Left ventricle myocardium inferior (tissue), 1 donor: Measurements from ENCODE around the gene GDF11. TPM values are rescaled to one million over a fixed set of nuclear protein-coding genes. Genes with fewer than 3 reads are reported as not detected.

Experiments
- DNase-seq: peaks from one replicate; pipeline ENCODE4 v3.0.0-alpha.2; 2020
- H3K27ac ChIP-seq: fragments of 200-600 bp; replicated peaks from 2 replicates; pipeline ENCODE4 v1.8.0; 2021
- H3K27me3 ChIP-seq: fragments of 200-600 bp; 2 replicates; pipeline ENCODE4 v1.8.0; 2021; ENCODE audit warnings: low read depth
- H3K36me3 ChIP-seq: fragments of 200-600 bp; 2 replicates; pipeline ENCODE4 v1.8.0; 2021
- H3K4me1 ChIP-seq: fragments of 200-600 bp; 2 replicates; pipeline ENCODE4 v1.8.0; 2021
- H3K4me3 ChIP-seq: fragments of 200-600 bp; 2 replicates; pipeline ENCODE4 v1.8.0; 2021; ENCODE audit warnings: mild to moderate bottlenecking, moderate library complexity
- H3K9me3 ChIP-seq: fragments of 200-600 bp; replicated peaks from 2 replicates; pipeline ENCODE4 v1.8.0; 2021
- CTCF ChIP-seq: fragments of 200-600 bp; IDR thresholded peaks from 2 replicates; pipeline ENCODE4 v1.8.0; 2021; ENCODE audit warnings: antibody characterized with exemption, mild to moderate bottlenecking, borderline replicate concordance
- intact Hi-C: fragments of 100-400 bp; cut with micrococcal nuclease; formaldehyde crosslinking; loops from one replicate; pipeline ENCODE4 v1.11.0; 2022
- total RNA-seq: library from RNA; stranded (reverse); fragmentation: NEBNext Ultra II Directional; extraction: Animal tissue kit (Norgen Biotek cat#: 25700); gene quantifications from one replicate; pipeline ENCODE4 v1.2.1, GENCODE V29; 2021
- donor health status: DM: no; HTN: yes; CAD: no; lungs with severe emphysema.

GDF11 gene
- total RNA-seq, 1 donor from 2014 or later: 15.6 TPM

GRCh38 chr12:55699471-55700055, 43.4 kb upstream of the GDF11 start:
- Histone ChIP-seq H3K27me3 (no peaks in the 10 kb centered on the region), H3K4me3 (no peak overlapping the region), H3K4me1 (peaks cover 53% of the 10 kb centered on the region), H3K27ac (peak overlapping the region; percentile 60), H3K36me3 (peaks cover 51% of the 10 kb centered on the region), H3K9me3 (no peaks in the 10 kb centered on the region)
- intact Hi-C loops: no loop called here
- no peak for DNase-seq
- no peak for TF ChIP-seq CTCF

- peak overlapping the region; percentile 60 for H3K27ac ChIP-seq
- peak overlapping the region; percentile 36 for H3K4me3 ChIP-seq
- H3K9me3 ChIP-seq: no peaks in the 10 kb centered on the region
- H3K36me3 ChIP-seq: peaks cover 42% of the 10 kb centered on the region
- peaks cover 62% of the 10 kb centered on the region for H3K4me1 ChIP-seq
- intact Hi-C loops: no loop called here
- no peaks in the 10 kb centered on the region for H3K27me3 ChIP-seq
- TF ChIP-seq CTCF: no peak
- DNase-seq: no peak
Measured at GRCh38 chr12:55700255-55701018, 42.5 kb upstream of the GDF11 start.

GRCh38 chr12:55702861-55703260, 40.1 kb upstream of the GDF11 start:
- TF ChIP-seq CTCF: no peak
- H3K4me3 ChIP-seq: peak overlapping the region; percentile 80
- no peaks in the 10 kb centered on the region for H3K9me3 ChIP-seq
- H3K36me3 ChIP-seq: peaks cover 19% of the 10 kb centered on the region
- H3K27me3 ChIP-seq: peaks cover 14% of the 10 kb centered on the region
- intact Hi-C loops: no loop called here
- H3K4me1 ChIP-seq: peaks cover 86% of the 10 kb centered on the region
- no peak for DNase-seq
- H3K27ac ChIP-seq: peak overlapping the region; percentile 95

- peaks cover 15% of the 10 kb centered on the region for H3K36me3 ChIP-seq
- TF ChIP-seq CTCF: no peak
- H3K27ac ChIP-seq: peak overlapping the region; percentile 95
- peaks cover 14% of the 10 kb centered on the region for H3K27me3 ChIP-seq
- intact Hi-C loops: no loop called here
- peak overlapping the region; percentile 80 for H3K4me3 ChIP-seq
- H3K9me3 ChIP-seq: no peaks in the 10 kb centered on the region
- H3K4me1 ChIP-seq: peaks cover 91% of the 10 kb centered on the region
- peak; percentile 57 for DNase-seq
Measured at GRCh38 chr12:55703288-55703687, 39.6 kb upstream of the GDF11 start.

- Histone ChIP-seq H3K4me3 (peak overlapping the region; percentile 80), H3K4me1 (peaks cover 98% of the 10 kb centered on the region), H3K36me3 (peaks cover 7% of the 10 kb centered on the region), H3K9me3 (no peaks in the 10 kb centered on the region), H3K27ac (peak overlapping the region; percentile 95), H3K27me3 (peaks cover 14% of the 10 kb centered on the region)
- intact Hi-C loops: no loop called here
- DNase-seq: no peak
- no peak for TF ChIP-seq CTCF
Measured at GRCh38 chr12:55703901-55704761, 38.8 kb upstream of the GDF11 start.
